Duodenal mucosa (tissue), 2 donors: ENCODE data around the gene INO80.

Source experiments
- H3K27ac ChIP-seq: one replicate; pipeline ENCODE4 v1.7.0; 2013; ENCODE audit warnings: low read depth, low read length
- H3K27me3 ChIP-seq, 2 donors: one replicate each; pipeline ENCODE4 v1.7.0; 2013; ENCODE audit warnings: low read length in 2 of 2, control low read depth in 1 of 2; ENCODE audit not compliant: insufficient read depth in 2 of 2, control insufficient read depth in 1 of 2
- H3K36me3 ChIP-seq, 2 donors: one replicate each; pipeline ENCODE4 v1.7.0; 2013; ENCODE audit warnings: low read length in 2 of 2, control low read depth in 1 of 2; ENCODE audit not compliant: insufficient read depth in 2 of 2, control insufficient read depth in 1 of 2
- H3K4me1 ChIP-seq, 2 donors: one replicate each; pipeline ENCODE4 v1.7.0; 2013; ENCODE audit warnings: low read length in 2 of 2, control low read depth in 1 of 2; ENCODE audit not compliant: insufficient read depth in 2 of 2, control insufficient read depth in 1 of 2
- H3K4me3 ChIP-seq, 2 donors: one replicate each; pipeline ENCODE4 v1.7.0; 2013; ENCODE audit warnings: low read length in 2 of 2, low read depth in 1 of 2
- H3K9ac ChIP-seq, 2 donors: one replicate each; pipeline ENCODE4 v1.7.0; 2013; ENCODE audit warnings: low read length in 2 of 2, low read depth in 1 of 2
- H3K9me3 ChIP-seq, 2 donors: one replicate each; pipeline ENCODE4 v1.7.0; 2013; ENCODE audit warnings: low read length in 2 of 2, control low read depth in 1 of 2; ENCODE audit not compliant: control insufficient read depth in 1 of 2

Gene INO80

GRCh38 chr15:40943764-40944365, 172.2 kb downstream of the INO80 start:
- no peaks in the 10 kb centered on the region for H3K9me3 ChIP-seq
- no peak overlapping the region for H3K4me3 ChIP-seq
- H3K4me1 ChIP-seq, result peaks cover 21 to 32% of the 10 kb centered on the region in 2 donors
- H3K9ac ChIP-seq, result no peak overlapping the region
- no peak overlapping the region for H3K27ac ChIP-seq
- H3K27me3 ChIP-seq, result no peaks in the 10 kb centered on the region
- H3K36me3 ChIP-seq, result no peaks in the 10 kb centered on the region

- H3K9me3 ChIP-seq, result no peaks in the 10 kb centered on the region
- H3K4me1 ChIP-seq, result peaks cover 21 to 32% of the 10 kb centered on the region in 2 donors
- H3K27me3 ChIP-seq, result no peaks in the 10 kb centered on the region
- H3K9ac ChIP-seq, result peak overlapping the region in 1 of 2 donors; percentile 65
- no peak overlapping the region for H3K27ac ChIP-seq
- no peaks in the 10 kb centered on the region for H3K36me3 ChIP-seq
- H3K4me3 ChIP-seq, result peak overlapping the region; percentile 76 to 78
Observed at GRCh38 chr15:40942878-40943277, 173.2 kb downstream of the INO80 start.

- peak overlapping the region; percentile 65 to 69 for H3K9ac ChIP-seq
- H3K27ac ChIP-seq, result peak overlapping the region; percentile 74
- H3K4me1 ChIP-seq, result peaks cover 21 to 32% of the 10 kb centered on the region in 2 donors
- peak overlapping the region; percentile 76 to 78 for H3K4me3 ChIP-seq
- no peaks in the 10 kb centered on the region for H3K27me3 ChIP-seq
- no peaks in the 10 kb centered on the region for H3K36me3 ChIP-seq
- H3K9me3 ChIP-seq, result no peaks in the 10 kb centered on the region
Observed at GRCh38 chr15:40942337-40942854, 173.7 kb downstream of the INO80 start.

- peak overlapping the region; percentile 65 to 70 for H3K9ac ChIP-seq
- H3K4me1 ChIP-seq, result peaks cover 21 to 32% of the 10 kb centered on the region in 2 donors
Observed at GRCh38 chr15:40941528-40942336, 174.3 kb downstream of the INO80 start.

GRCh38 chr15:40941068-40941527, 175.0 kb downstream of the INO80 start:
- Histone ChIP-seq H3K36me3 (peaks cover 0 to 4% of the 10 kb centered on the region in 2 donors), H3K27ac (peak overlapping the region; percentile 17), H3K4me3 (peak overlapping the region; percentile 57 to 61), H3K4me1 (peaks cover 23 to 32% of the 10 kb centered on the region in 2 donors), H3K9me3 (no peaks in the 10 kb centered on the region), H3K27me3 (no peaks in the 10 kb centered on the region), H3K9ac (peak overlapping the region; percentile 49 to 70)

More at GRCh38 chr15:40941528-40942336, 174.3 kb downstream of the INO80 start:
- H3K27me3 ChIP-seq, result no peaks in the 10 kb centered on the region
- no peaks in the 10 kb centered on the region for H3K36me3 ChIP-seq
- H3K27ac ChIP-seq, result peak overlapping the region; percentile 74
- peak overlapping the region; percentile 76 to 78 for H3K4me3 ChIP-seq
- no peaks in the 10 kb centered on the region for H3K9me3 ChIP-seq

GRCh38 chr15:40940296-40940801, 175.7 kb downstream of the INO80 start:
- peak overlapping the region; percentile 0 for H3K27ac ChIP-seq
- no peaks in the 10 kb centered on the region for H3K9me3 ChIP-seq
- no peak overlapping the region for H3K9ac ChIP-seq
- peak overlapping the region in 1 of 2 donors; percentile 7 for H3K4me3 ChIP-seq
- peaks cover 0 to 6% of the 10 kb centered on the region in 2 donors for H3K36me3 ChIP-seq
- H3K4me1 ChIP-seq, result peaks cover 24 to 32% of the 10 kb centered on the region in 2 donors
- H3K27me3 ChIP-seq, result no peaks in the 10 kb centered on the region

- Histone ChIP-seq H3K27ac (no peak overlapping the region), H3K4me1 (peaks cover 25 to 34% of the 10 kb centered on the region in 2 donors)
Observed at GRCh38 chr15:40938536-40938870, 177.6 kb downstream of the INO80 start.

GRCh38 chr15:40937762-40938535, 178.1 kb downstream of the INO80 start:
- H3K36me3 ChIP-seq, result peaks cover 0 to 8% of the 10 kb centered on the region in 2 donors
- no peaks in the 10 kb centered on the region for H3K9me3 ChIP-seq
- peaks cover 26 to 35% of the 10 kb centered on the region in 2 donors for H3K4me1 ChIP-seq
- H3K27ac ChIP-seq, result no peak overlapping the region
- H3K4me3 ChIP-seq, result no peak overlapping the region
- H3K9ac ChIP-seq, result no peak overlapping the region
- no peaks in the 10 kb centered on the region for H3K27me3 ChIP-seq

More at GRCh38 chr15:40938536-40938870, 177.6 kb downstream of the INO80 start:
- no peak overlapping the region for H3K9ac ChIP-seq
- H3K36me3 ChIP-seq, result peaks cover 0 to 8% of the 10 kb centered on the region in 2 donors
- no peak overlapping the region for H3K4me3 ChIP-seq
- no peaks in the 10 kb centered on the region for H3K27me3 ChIP-seq
- no peaks in the 10 kb centered on the region for H3K9me3 ChIP-seq

GRCh38 chr15:40936709-40937666, 179.1 kb downstream of the INO80 start:
- Histone ChIP-seq H3K4me3 (no peak overlapping the region), H3K4me1 (peaks cover 27 to 36% of the 10 kb centered on the region in 2 donors), H3K36me3 (peaks cover 0 to 8% of the 10 kb centered on the region in 2 donors), H3K27me3 (no peaks in the 10 kb centered on the region), H3K9ac (no peak overlapping the region), H3K9me3 (no peaks in the 10 kb centered on the region), H3K27ac (no peak overlapping the region)
